ENCODE data around the gene PKN1.
"Not testable (repeated sequence)": the region's sequence is repeated elsewhere in the genome, so short reads cannot be mapped to it uniquely, and the experiment has no call there.

The PKN1 gene

DNA sequence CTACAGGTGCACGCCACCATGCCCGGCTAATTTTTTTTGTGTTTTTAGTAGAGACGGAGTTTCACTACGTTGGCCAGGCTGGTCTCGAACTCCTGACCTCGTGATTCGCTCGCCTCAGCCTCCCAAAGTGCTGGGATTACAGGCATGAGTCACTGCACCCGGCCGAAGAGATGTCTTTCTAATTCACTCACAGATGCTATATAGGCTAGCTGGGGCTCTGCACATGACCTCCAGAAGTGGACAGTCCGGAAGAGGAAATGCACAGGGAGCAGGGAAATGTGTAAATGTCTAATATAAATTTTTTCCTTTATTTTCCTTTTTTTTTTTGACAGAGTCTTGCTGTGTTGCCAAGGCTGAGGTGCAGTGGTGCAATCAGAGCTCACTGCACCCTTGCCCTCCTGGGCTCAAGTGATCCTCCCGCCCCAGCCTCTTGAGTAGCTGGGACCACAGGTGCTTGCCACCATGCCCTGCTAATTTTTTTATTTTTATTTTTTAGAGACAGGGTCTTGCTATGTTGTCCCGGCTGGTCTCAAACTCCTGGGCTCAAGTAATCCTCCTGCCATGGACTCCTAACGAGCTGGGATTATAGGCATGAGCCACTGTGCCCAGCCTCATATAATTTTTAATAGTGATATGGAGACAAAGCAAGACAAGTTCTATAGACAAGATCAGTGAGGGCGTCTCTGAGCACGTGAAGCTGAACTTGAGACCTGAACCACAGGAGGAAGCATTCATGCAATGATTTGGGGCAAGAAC lies 54.4 kb downstream of the PKN1 start:
- no peak for DNase-seq

DNA sequence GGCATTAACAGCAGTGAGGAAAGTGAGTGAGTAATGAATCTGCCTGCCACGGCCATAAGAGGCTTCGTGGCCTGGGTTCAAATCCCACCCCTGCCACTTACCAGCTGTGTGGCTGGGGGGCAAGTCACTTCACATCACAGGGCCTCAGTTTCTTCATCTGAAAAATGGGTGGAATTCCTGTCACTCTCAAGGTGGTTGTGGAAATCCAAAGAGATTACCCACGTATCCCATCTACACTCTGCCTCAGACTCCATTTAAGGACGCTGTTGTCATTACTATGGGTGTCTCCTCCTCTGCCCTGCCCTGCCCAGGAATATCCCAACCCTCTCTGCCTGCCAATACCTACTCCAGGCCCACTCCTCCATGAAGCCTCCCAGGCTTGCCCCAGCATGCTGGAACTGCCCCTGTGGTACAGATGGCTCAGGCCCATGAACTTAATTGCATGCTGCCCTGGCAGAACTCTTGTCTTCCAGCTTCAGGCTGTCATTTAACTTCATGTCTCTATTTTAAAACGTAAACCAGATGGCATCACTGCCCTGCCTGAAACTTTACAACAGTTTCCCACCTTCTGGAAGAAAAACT lies 59.7 kb downstream of the PKN1 start:
- DNase-seq: no peak

GRCh38 chr19:14494411-14494810 lies 61.3 kb downstream of the PKN1 start:
- no peak for DNase-seq

DNA sequence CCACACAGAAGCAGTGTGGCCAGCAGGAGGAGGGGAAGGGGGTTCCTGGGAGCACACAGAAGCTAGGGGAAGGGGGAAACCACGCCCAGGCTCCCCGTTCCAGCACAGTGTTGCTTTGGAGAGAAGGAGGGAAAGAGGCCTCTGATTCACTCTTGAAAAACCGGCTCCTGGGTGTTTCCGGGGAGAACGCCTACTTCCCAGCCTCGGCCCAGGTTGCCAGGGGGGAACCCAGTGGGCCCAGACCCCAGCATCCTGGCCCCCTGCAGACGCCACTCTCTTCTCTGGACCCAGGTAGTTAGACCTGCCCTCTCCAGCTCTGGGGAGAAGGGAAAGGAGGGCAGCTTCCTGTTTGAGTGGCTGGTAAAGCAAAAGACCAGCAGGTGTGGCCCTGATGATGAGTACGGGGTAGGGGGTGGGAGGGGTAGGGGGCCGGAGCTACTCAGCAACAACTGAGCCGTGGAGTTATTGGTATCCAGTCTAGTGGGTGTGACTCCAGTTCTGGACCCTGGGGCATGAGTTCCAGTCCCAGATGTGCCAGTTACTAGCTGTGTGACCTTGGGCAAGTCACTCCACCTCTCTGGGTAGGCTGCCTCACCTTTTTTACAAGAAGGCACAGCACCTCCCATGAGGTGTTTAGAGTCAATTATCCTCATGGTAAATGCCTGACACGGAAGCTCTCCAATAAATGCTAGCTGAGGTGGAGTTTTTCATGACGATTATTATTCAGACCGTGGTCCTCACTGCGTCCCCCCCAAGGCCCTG lies 62.0 kb downstream of the PKN1 start:
- DNase-seq: no peak

- DNase-seq: no peak
These were observed 62.5 kb downstream of the PKN1 start for GRCh38 chr19:14495672-14496028.

- peak; percentile 70 to 89 (median 77) for DNase-seq
These were observed 63.1 kb downstream of the PKN1 start, which contains the start of gene GIPC1 for GRCh38 chr19:14496029-14496833. TSS of gene GIPC1 (minus strand) at chr19:14496127. CDS start at chr19:14482976, 13,151 bp downstream.

DNA sequence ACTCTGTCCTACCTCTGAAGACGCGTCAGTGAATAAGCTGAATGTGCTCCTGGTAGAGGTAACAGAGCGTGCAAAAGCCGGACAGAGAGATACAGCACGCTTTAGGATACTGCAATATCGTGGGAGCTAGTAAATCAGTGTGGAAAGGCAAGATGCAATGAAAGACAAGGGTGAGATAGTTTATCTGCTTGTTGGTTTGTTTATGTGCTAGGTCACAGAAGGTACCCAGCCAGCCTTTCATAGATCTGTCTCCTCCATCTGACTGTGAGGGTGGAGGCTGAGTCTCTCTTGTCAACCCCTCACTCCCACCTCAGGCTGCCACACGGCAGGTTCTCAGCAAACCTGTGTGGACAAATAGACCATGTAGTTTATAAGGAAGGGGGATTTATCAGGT lies 63.7 kb downstream of the PKN1 start:
- no peak for DNase-seq

DNA sequence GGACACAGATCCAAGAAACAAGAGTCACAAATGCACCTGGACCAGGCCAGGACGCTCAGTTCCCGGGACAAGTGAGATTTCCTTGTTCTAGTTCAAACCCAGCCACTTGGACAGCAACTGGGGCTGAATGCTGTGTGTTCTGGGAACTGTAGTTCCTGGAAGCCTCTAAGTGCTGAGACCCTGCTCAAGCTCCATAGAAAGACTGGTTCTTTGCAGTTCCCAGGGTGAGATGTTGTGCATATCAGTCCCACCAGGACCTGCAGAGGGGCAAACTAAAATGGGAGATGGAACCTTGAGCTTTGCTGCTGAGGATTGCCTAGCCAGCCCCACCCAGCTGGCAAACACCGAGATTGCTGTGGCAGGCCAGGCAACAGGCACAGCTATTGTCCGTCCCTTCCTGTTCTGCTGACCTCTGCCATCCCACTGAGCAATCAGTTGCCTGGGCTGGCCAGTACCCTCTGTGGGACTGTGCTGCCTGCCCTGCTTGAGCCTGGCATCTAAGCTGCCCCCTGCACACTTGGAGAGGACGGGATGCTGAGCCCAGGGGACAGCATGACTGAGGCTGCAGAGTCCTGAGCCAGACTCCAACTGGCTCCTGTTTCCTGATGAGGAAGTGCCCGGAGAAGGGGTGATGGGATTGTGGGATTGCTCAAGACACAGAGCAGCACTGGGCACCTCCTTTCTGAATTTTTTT lies 64.3 kb downstream of the PKN1 start:
- no peak for DNase-seq

- no peak for DNase-seq
These were observed 69.4 kb downstream of the PKN1 start for GRCh38 chr19:14502334-14503092.

GRCh38 chr19:14503285-14503684 lies 70.2 kb downstream of the PKN1 start:
- DNase-seq: no peak

- DNase-seq: not testable (repeated sequence)
These were observed 71.5 kb downstream of the PKN1 start for GRCh38 chr19:14504575-14504974.

- peak; percentile 54 to 75 (median 61) for DNase-seq
These were observed 72.6 kb downstream of the PKN1 start for GRCh38 chr19:14505488-14506239.

- DNase-seq: no peak
These were observed 74.8 kb downstream of the PKN1 start for GRCh38 chr19:14507704-14508542.

DNA sequence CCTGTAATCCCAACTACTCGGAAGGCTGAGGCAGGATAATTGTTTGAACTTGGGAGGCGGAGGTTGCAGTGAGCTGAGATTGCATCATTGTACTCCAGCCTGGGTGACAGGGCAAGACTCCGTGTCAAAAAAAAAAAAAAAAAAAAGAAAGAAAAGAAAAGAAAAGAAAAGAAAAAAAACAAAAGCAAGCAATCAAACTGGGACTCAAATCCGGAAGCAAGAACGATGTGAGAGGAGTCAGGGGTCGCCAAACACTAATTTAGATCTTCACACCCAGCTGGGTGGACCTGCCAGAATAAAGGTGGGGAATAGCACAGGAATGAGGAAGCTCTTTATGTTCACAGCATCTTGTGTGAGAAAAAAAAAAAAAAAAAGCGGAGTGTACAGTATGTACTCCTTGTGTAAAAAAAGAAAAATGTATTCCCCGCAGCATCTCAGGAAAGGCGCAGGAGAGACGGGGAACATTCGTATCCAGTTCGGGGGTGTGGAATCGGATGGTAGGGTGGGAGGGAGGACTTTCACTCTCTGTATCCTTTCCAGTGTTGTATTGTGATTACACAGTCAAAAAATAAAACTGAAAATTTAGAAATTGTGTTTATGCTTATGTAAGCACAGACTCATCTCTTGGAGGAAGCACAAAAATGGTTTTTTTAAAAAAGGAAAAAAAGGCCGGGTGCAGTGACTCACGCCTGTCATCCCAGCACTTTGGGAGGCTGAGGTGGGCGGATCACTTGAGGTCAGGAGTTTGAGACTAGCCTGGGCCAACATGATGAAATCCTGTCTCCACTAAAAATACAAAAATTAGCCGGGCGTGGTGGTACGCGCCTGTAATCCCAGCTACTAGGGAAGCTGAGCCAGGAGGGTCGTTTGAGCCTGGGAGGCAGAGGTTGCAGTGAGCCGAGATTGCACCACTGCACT lies 77.5 kb downstream of the PKN1 start:
- DNase-seq: no peak

- no peak for DNase-seq
These were observed 78.1 kb downstream of the PKN1 start for GRCh38 chr19:14511229-14511593.

GRCh38 chr19:14512406-14512961 lies 79.4 kb downstream of the PKN1 start:
- no peak for DNase-seq

- no peak for DNase-seq
These were observed 81.2 kb downstream of the PKN1 start for GRCh38 chr19:14514215-14514863.

DNA sequence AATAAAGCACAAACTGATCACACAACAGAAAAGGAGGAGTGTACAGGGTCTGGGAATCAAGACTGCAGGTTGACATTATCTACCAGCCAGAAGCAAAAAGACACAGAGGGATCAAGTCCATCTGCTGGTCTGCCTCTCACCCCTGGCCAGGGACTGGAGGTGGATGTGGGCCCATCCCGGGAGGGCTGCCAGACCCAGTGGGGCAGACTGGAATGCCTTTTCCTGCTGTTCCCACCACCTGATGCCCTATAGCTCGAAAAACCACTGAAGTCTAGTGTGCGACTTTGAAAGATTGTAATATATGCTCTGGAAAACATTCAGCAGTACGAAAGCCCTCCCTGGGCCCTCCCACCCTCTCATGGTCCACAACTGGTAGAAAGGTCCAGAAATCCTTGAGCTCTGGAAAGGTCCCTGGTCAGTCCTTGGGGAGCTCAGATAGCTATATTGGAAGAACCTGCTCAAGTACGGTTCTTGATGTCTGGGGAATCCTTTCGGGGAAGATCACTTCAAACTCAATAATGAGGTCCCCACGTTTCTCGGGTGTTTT lies 82.5 kb downstream of the PKN1 start:
- no peak for DNase-seq

All from T-helper 2 cell (primary cell).